Transverse colon (tissue), 4 donors: ENCODE results near the gene VSTM4. TPM values are rescaled to one million over a fixed set of nuclear protein-coding genes. Genes with fewer than 3 reads are reported as not detected.

Experiments used
- DNase-seq: peaks from one replicate; pipeline ENCODE4 v3.0.0-alpha.2; 2019
- H3K27ac ChIP-seq, 4 donors: fragments of 200-600 bp; sonication (generic); 2 replicates each; pipeline ENCODE4 v1.5.1; 2016 to 2018; ENCODE audit warnings: inconsistent platforms in 4 of 4
- H3K27me3 ChIP-seq: fragments of 200-600 bp; sonication (generic); 2 replicates; pipeline ENCODE4 v1.5.1; 2017; ENCODE audit warnings: inconsistent platforms
- H3K36me3 ChIP-seq, 4 donors: fragments of 200-600 bp; sonication (generic); 2 replicates each; pipeline ENCODE4 v1.5.1; 2017 to 2019; ENCODE audit warnings: inconsistent platforms in 4 of 4
- H3K4me1 ChIP-seq, 4 donors: fragments of 200-600 bp; sonication (generic); 2 replicates each; pipeline ENCODE4 v1.5.1; 2017 to 2020; ENCODE audit warnings: inconsistent platforms in 4 of 4
- H3K4me3 ChIP-seq, 4 donors: fragments of 200-600 bp; sonication (generic); 1 replicate in 1 of 4; 2 replicates in 3 of 4; pipeline versions ENCODE4 v1.5.1 to v1.6.1; 2017 to 2019; ENCODE audit warnings: inconsistent platforms in 4 of 4
- H3K9me3 ChIP-seq, 2 donors: fragments of 200-600 bp; sonication (generic); 2 replicates each; pipeline ENCODE4 v1.5.1; 2017 to 2019; ENCODE audit warnings: inconsistent platforms in 2 of 2
- CTCF ChIP-seq, 5 experiments: fragments of 200-600 bp in 3 of 5; fragments of 450-650 bp in 2 of 5; sonication (generic) in 3 of 5; IDR thresholded peaks; 1 replicate in 2 of 5; 2 replicates in 3 of 5; pipeline ENCODE4 v1.5.1; 2016 to 2017; ENCODE audit warnings: antibody characterized with exemption in 5 of 5, inconsistent platforms in 3 of 5, mild to moderate bottlenecking in 2 of 5, moderate library complexity in 1 of 5
- EP300 ChIP-seq: sonication (generic); formaldehyde crosslinking; IDR thresholded peaks from one replicate; pipeline ENCODE4 v1.6.1; 2017; ENCODE audit warnings: antibody characterized with exemption, low read depth
- POLR2A ChIP-seq: fragments of 450-650 bp; IDR thresholded peaks from one replicate; pipeline ENCODE4 v1.6.1; 2016; ENCODE audit warnings: antibody characterized with exemption, mild to moderate bottlenecking, moderate library complexity
- POLR2AphosphoS5 ChIP-seq, 3 donors: sonication (generic); formaldehyde crosslinking; IDR thresholded peaks; one replicate each; pipeline ENCODE4 v1.6.1; 2016; ENCODE audit warnings: antibody characterized with exemption in 3 of 3
- WGBS, 2 donors: methylation state at CpG; one replicate each; pipeline ENCODE4 v1.1.5; 2018; ENCODE audit warnings: low coverage in 1 of 2; 5-methylcytosine and 5-hydroxymethylcytosine counted together
- in situ Hi-C, 4 donors: fragments of 200-750 bp; cut with MboI; loops; one replicate each; pipeline versions ENCODE4 v1.15.0 to v1.15.1; 2017; ENCODE audit warnings: low sequenced_read_pairs in 3 of 4, low pct_ligation_motif_present in 1 of 4, low pct_unique_long_range_greater_than_20kb in 1 of 4
- intact Hi-C: fragments of 100-400 bp; cut with DNase I; formaldehyde crosslinking; loops from one replicate; pipeline ENCODE4 v1.15.1; 2023; ENCODE audit warnings: low total_unique reads
- total RNA-seq, 4 donors: library from RNA; depleted of rRNA; stranded (reverse); fragments of >200 nt; gene quantifications; one replicate each; pipeline ENCODE4 v1.1.0, GENCODE V29; 2016

The VSTM4 gene
- total RNA-seq, 4 donors from 2014 or later = 2.2 to 6.0 (median 3.9) TPM

GRCh38 chr10:49120911-49121310 is 5.6 kb upstream of the VSTM4 start:
- no peaks in the 10 kb centered on the region for H3K4me1 ChIP-seq
- DNase-seq = no peak
- H3K9me3 ChIP-seq = no peaks in the 10 kb centered on the region
- no peaks in the 10 kb centered on the region for H3K36me3 ChIP-seq
- WGBS, 2 donors = 54 to 57% methylated on average over 3 of the region's 3 CpGs
- H3K27me3 ChIP-seq = peaks cover 7% of the 10 kb centered on the region
- intact Hi-C loops = no loop called here
- in situ Hi-C loops = no loop called here
- TF ChIP-seq CTCF (IDR thresholded peaks at IDR 0.05) (no peak), EP300 (no peak), POLR2A (no peak), POLR2AphosphoS5 (IDR thresholded peaks at IDR 0.05) (no peak)
- H3K27ac ChIP-seq = no peak overlapping the region
- H3K4me3 ChIP-seq = no peak overlapping the region

- DNase-seq = no peak
- in situ Hi-C loops = no loop called here
- WGBS, 2 donors = 33 to 47% methylated on average over 1 to 3 of the region's 3 CpGs
Measured at GRCh38 chr10:49119746-49120145, 4.4 kb upstream of the VSTM4 start.

GRCh38 chr10:49118430-49119074 is 3.2 kb upstream of the VSTM4 start:
- no peaks in the 10 kb centered on the region for H3K36me3 ChIP-seq
- WGBS, 2 donors = 62 to 76% methylated on average over 4 to 6 of the region's 6 CpGs
- peaks cover 19% of the 10 kb centered on the region for H3K27me3 ChIP-seq
- in situ Hi-C loops = no loop called here
- TF ChIP-seq EP300 (no peak), CTCF (IDR thresholded peaks at IDR 0.05) (no peak), POLR2AphosphoS5 (IDR thresholded peaks at IDR 0.05) (no peak), POLR2A (no peak)
- no peaks in the 10 kb centered on the region for H3K4me1 ChIP-seq
- H3K27ac ChIP-seq = no peak overlapping the region
- H3K4me3 ChIP-seq = no peak overlapping the region
- no peak for DNase-seq
- H3K9me3 ChIP-seq = no peaks in the 10 kb centered on the region
- intact Hi-C loops = no loop called here

More at GRCh38 chr10:49119746-49120145, 4.4 kb upstream of the VSTM4 start:
- H3K36me3 ChIP-seq = no peaks in the 10 kb centered on the region
- TF ChIP-seq EP300 (no peak), POLR2A (no peak), POLR2AphosphoS5 (IDR thresholded peaks at IDR 0.05) (no peak), CTCF (IDR thresholded peaks at IDR 0.05) (no peak)
- H3K4me3 ChIP-seq = no peak overlapping the region
- peaks cover 15% of the 10 kb centered on the region for H3K27me3 ChIP-seq
- intact Hi-C loops = no loop called here
- no peaks in the 10 kb centered on the region for H3K9me3 ChIP-seq
- no peak overlapping the region for H3K27ac ChIP-seq
- H3K4me1 ChIP-seq = no peaks in the 10 kb centered on the region

GRCh38 chr10:49117376-49118070 is 2.2 kb upstream of the VSTM4 start:
- intact Hi-C loops = no loop called here
- Histone ChIP-seq H3K9me3 (no peaks in the 10 kb centered on the region), H3K27ac (no peak overlapping the region), H3K4me1 (no peaks in the 10 kb centered on the region), H3K27me3 (peaks cover 22% of the 10 kb centered on the region), H3K36me3 (no peaks in the 10 kb centered on the region), H3K4me3 (no peak overlapping the region)
- no peak for TF ChIP-seq CTCF (IDR thresholded peaks at IDR 0.05)
- no peak for TF ChIP-seq EP300
- TF ChIP-seq POLR2AphosphoS5 (IDR thresholded peaks at IDR 0.05) = no peak
- in situ Hi-C loops = no loop called here
- no peak for DNase-seq
- WGBS, 2 donors = 81 to 83% methylated on average over 1 to 4 of the region's 4 CpGs
